Vagina (tissue), 2 donors: Measurements from ENCODE around the gene PAFAH1B1. TPM values are rescaled to one million over a fixed set of nuclear protein-coding genes. Genes with fewer than 3 reads are reported as not detected.

Source experiments
- DNase-seq, 2 donors: peaks; one replicate each; pipeline ENCODE4 v3.0.0-alpha.2; 2017; ENCODE audit errors: extremely low spot score in 2 of 2
- H3K27ac ChIP-seq: fragments of 200-600 bp; sonication (generic); one replicate; pipeline ENCODE4 v1.5.1; 2019
- H3K27me3 ChIP-seq: fragments of 200-600 bp; sonication (generic); one replicate; pipeline ENCODE4 v1.5.1; 2019
- H3K36me3 ChIP-seq, 2 donors: fragments of 200-600 bp; sonication (generic); one replicate each; pipeline ENCODE4 v1.5.1; 2017 to 2019
- H3K4me1 ChIP-seq: fragments of 200-600 bp; sonication (generic); one replicate; pipeline ENCODE4 v1.5.1; 2019
- H3K4me3 ChIP-seq, 2 donors: fragments of 200-600 bp; sonication (generic); 1 replicate in 1 of 2; 2 replicates in 1 of 2; pipeline ENCODE4 v1.5.1; 2016 to 2019
- H3K9me3 ChIP-seq: fragments of 200-600 bp; sonication (generic); one replicate; pipeline ENCODE4 v1.5.1; 2019
- CTCF ChIP-seq, 3 experiments: fragments of 450-650 bp in 2 of 3; fragments of 200-600 bp in 1 of 3; sonication (generic) in 1 of 3; IDR thresholded peaks; one replicate each; pipeline ENCODE4 v1.5.1; 2017 to 2019; ENCODE audit warnings: antibody characterized with exemption in 3 of 3, mild to moderate bottlenecking in 2 of 3, moderate library complexity in 2 of 3
- POLR2A ChIP-seq, 2 donors: fragments of 450-650 bp; IDR thresholded peaks; one replicate each; pipeline ENCODE4 v1.6.1; 2017; ENCODE audit warnings: antibody characterized with exemption in 2 of 2, mild to moderate bottlenecking in 2 of 2, moderate library complexity in 2 of 2
- POLR2AphosphoS5 ChIP-seq, 2 donors: sonication (generic); formaldehyde crosslinking; IDR thresholded peaks; one replicate each; pipeline ENCODE4 v1.9.0; 2017; ENCODE audit warnings: antibody characterized with exemption in 2 of 2, mild to moderate bottlenecking in 2 of 2, low read depth in 1 of 2; ENCODE audit not compliant: insufficient read depth in 1 of 2
- intact Hi-C: fragments of 100-400 bp; cut with DNase I; formaldehyde crosslinking; loops from one replicate; pipeline ENCODE4 v1.15.1; 2023
- total RNA-seq: library from RNA; depleted of rRNA; stranded (reverse); fragments of >200 nt; gene quantifications from one replicate; pipeline ENCODE4 v1.2.3, GENCODE V29; 2016

Gene PAFAH1B1
- total RNA-seq, 1 donor from 2014 or later: 102 TPM

- TF ChIP-seq POLR2A (IDR thresholded peaks at IDR 0.05) (no peak), POLR2AphosphoS5 (IDR thresholded peaks at IDR 0.05; ENCODE audit: insufficient read depth in 1 of 2, low read depth in 1 of 2) (no peak), CTCF (IDR thresholded peaks at IDR 0.05) (no peak)
- Histone ChIP-seq H3K36me3 (no peaks in the 10 kb centered on the region), H3K27me3 (no peaks in the 10 kb centered on the region), H3K4me3 (no peak overlapping the region), H3K27ac (no peak overlapping the region), H3K9me3 (no peaks in the 10 kb centered on the region), H3K4me1 (peaks cover 36% of the 10 kb centered on the region)
- intact Hi-C loops: no loop called here
- no peak for DNase-seq
Measured at GRCh38 chr17:2713881-2714280, 120.4 kb downstream of the PAFAH1B1 start.

GRCh38 chr17:2716649-2717048 lies 123.2 kb downstream of the PAFAH1B1 start:
- no peaks in the 10 kb centered on the region for H3K9me3 ChIP-seq
- DNase-seq: no peak
- no peak overlapping the region for H3K4me3 ChIP-seq
- no peak for TF ChIP-seq CTCF (IDR thresholded peaks at IDR 0.05)
- TF ChIP-seq POLR2AphosphoS5 (IDR thresholded peaks at IDR 0.05; ENCODE audit: insufficient read depth in 1 of 2, low read depth in 1 of 2): no peak
- TF ChIP-seq POLR2A (IDR thresholded peaks at IDR 0.05): no peak
- intact Hi-C loops: no loop called here
- no peak overlapping the region for H3K27ac ChIP-seq
- no peaks in the 10 kb centered on the region for H3K36me3 ChIP-seq
- H3K27me3 ChIP-seq: no peaks in the 10 kb centered on the region
- H3K4me1 ChIP-seq: peaks cover 14% of the 10 kb centered on the region

GRCh38 chr17:2718150-2718938 lies 124.9 kb downstream of the PAFAH1B1 start:
- no peaks in the 10 kb centered on the region for H3K4me1 ChIP-seq
- H3K4me3 ChIP-seq: no peak overlapping the region
- no peak for DNase-seq
- no peaks in the 10 kb centered on the region for H3K27me3 ChIP-seq
- TF ChIP-seq CTCF (IDR thresholded peaks at IDR 0.05) (no peak), POLR2A (IDR thresholded peaks at IDR 0.05) (no peak), POLR2AphosphoS5 (IDR thresholded peaks at IDR 0.05; ENCODE audit: insufficient read depth in 1 of 2, low read depth in 1 of 2) (no peak)
- H3K27ac ChIP-seq: no peak overlapping the region
- no peaks in the 10 kb centered on the region for H3K9me3 ChIP-seq
- intact Hi-C loops: no loop called here
- no peaks in the 10 kb centered on the region for H3K36me3 ChIP-seq

GRCh38 chr17:2719861-2720260 lies 126.4 kb downstream of the PAFAH1B1 start:
- Histone ChIP-seq H3K27ac (no peak overlapping the region), H3K4me3 (no peak overlapping the region), H3K36me3 (no peaks in the 10 kb centered on the region), H3K27me3 (no peaks in the 10 kb centered on the region), H3K9me3 (no peaks in the 10 kb centered on the region), H3K4me1 (peaks cover 2% of the 10 kb centered on the region)
- DNase-seq: no peak
- TF ChIP-seq CTCF (IDR thresholded peaks at IDR 0.05) (no peak), POLR2AphosphoS5 (IDR thresholded peaks at IDR 0.05; ENCODE audit: insufficient read depth in 1 of 2, low read depth in 1 of 2) (no peak), POLR2A (IDR thresholded peaks at IDR 0.05) (no peak)
- intact Hi-C loops: no loop called here

- no peak for TF ChIP-seq POLR2AphosphoS5 (IDR thresholded peaks at IDR 0.05; ENCODE audit: insufficient read depth in 1 of 2, low read depth in 1 of 2)
- TF ChIP-seq POLR2A (IDR thresholded peaks at IDR 0.05): no peak
- no peak for TF ChIP-seq CTCF (IDR thresholded peaks at IDR 0.05)
- DNase-seq: no peak
- intact Hi-C loops: no loop called here
- no peak overlapping the region for H3K4me3 ChIP-seq
- H3K36me3 ChIP-seq: no peaks in the 10 kb centered on the region
- no peaks in the 10 kb centered on the region for H3K27me3 ChIP-seq
- H3K9me3 ChIP-seq: no peaks in the 10 kb centered on the region
- peaks cover 6% of the 10 kb centered on the region for H3K4me1 ChIP-seq
- no peak overlapping the region for H3K27ac ChIP-seq
Measured at GRCh38 chr17:2721603-2722002, 128.1 kb downstream of the PAFAH1B1 start.
